GM12892 (cell line): ENCODE data around the gene MARCHF4.

ENCODE experiments used
- POLR2A ChIP-seq: IDR thresholded peaks from 2 replicates; pipeline ENCODE4 v1.6.1; 2011; ENCODE audit warnings: low read depth, low read length, control low read depth
- TAF1 ChIP-seq: IDR thresholded peaks from 2 replicates; pipeline ENCODE4 v1.6.1; 2011; ENCODE audit warnings: low read depth, mild to moderate bottlenecking, control low read depth, low read length, borderline replicate concordance

GRCh38 chr2:216346781-216347180 is 25.5 kb downstream of the MARCHF4 start:
- TF ChIP-seq POLR2A (no peak), TAF1 (no peak)
